Measurements from ENCODE around the gene TIMM44.
"Not testable (repeated sequence)": the region's sequence is repeated elsewhere in the genome, so short reads cannot be mapped to it uniquely, and the experiment has no call there.

TIMM44 gene

DNA sequence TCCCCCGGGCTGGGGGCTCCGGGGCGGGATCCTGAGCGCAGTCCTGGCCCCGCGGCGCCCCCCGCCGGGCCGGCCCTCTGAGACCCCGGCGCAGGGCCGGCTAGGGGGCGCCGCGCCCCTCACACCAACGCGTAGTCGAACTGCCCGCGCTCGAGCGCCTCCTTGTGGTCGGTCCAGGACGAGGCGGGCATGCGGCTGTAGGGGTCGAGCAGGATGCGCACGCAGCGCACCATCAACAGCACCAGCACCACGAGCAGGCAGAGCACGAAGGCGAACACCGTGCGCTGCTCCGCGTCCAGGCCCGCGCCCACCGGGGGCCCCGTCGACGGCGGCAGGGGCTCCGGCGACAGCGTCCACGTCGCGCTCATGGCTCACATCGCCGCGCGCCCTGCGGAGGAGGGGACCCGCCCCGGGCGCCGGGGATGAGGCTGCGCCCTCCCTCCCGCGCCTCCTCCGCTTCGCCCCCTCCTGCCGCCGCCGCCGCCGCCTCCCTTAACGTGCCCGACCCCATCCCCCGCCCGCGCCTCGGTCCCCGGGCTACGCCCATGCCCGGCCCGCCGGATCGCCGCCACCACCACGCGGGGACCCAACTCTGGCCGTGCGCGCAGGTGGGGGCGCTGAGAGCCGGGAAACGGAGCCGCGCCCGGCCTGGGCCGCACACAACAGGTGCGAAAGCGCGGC, 18.2 kb downstream of the TIMM44 start:
- peak; percentile 56 for DNase-seq (ENCODE audit: low read depth)

GRCh38 chr19:7924651-7925170, 18.8 kb downstream of the TIMM44 start:
- no peak for DNase-seq (ENCODE audit: low read depth)

- DNase-seq (ENCODE audit: low read depth): no peak
Observed at GRCh38 chr19:7924241-7924640, 19.2 kb downstream of the TIMM44 start.

GRCh38 chr19:7923295-7924191, 19.9 kb downstream of the TIMM44 start:
- no peak for DNase-seq (ENCODE audit: low read depth)

GRCh38 chr19:7922836-7923195, 20.6 kb downstream of the TIMM44 start:
- DNase-seq (ENCODE audit: low read depth): no peak

DNA sequence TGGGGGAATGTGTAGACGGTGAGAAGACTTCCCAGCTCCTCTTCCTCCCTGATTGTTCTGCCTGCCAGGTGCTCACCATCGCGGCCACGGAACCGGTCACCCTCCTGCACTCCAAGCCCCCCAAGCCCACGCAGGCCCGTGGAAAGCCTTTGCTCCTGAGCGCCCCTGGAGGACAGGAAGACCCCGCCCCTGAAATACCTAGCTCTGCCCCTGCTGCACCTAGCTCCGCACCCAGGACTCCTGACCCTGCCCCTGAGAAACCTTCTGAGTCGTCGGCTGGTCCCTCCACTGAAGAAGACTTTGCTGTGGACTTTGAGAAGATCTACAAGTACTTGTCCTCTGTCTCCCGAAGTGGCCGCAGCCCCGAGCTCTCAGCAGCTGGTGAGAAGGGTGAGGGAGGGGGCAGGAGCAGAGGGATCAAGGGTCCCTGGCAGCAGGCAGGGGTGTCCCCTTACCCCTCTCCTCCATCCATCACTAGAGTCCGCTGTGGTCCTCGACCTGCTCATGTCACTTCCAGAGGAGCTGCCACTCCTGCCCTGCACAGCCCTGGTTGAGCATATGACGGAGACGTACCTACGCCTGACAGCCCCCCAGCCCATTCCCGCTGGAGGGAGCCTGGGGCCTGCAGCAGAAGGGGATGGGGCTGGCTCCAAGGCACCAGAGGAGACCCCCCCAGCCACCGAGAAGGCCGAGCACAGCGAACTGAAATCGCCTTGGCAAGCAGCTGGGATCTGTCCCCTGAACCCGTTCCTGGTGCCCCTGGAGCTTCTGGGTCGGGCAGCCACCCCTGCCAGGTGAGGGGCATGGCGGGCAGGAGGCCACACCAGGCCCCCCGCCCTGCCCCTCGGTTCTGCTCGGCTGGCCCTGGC, 21.3 kb downstream of the TIMM44 start:
- no peak for DNase-seq (ENCODE audit: low read depth)

DNA sequence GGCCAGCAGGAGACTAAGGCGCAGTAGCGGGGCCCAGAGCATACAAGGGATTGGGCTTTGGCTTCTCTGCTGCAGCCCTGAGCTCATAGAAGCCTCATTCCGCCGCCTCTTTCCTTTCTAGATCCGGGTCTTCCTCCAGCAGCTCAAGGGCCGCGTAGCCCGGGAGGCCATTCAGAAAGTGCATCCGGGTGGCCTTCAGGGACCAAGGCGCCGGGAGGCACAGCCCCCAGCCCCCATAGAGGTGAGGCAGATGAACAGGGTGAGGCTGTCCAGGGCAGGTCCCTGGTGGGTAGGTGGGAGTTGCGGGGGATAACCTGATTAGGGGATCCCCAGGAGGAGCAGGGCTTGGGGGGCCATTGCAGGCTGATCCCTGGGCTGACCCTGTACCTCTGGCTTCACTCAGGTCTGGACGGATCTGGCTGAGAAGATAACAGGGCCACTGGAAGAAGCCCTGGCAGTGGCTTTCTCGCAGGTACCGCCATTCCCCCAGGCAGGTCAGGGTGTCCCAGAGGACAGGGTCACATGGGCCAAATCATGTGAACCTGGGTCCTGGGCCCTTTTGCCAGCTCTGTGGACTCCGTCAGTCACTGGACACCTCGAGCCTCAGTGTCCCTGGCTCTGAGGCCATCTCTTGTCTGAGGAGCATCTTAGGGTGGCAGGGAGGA, 22.0 kb downstream of the TIMM44 start:
- no peak for DNase-seq (ENCODE audit: low read depth)

GRCh38 chr19:7920519-7921301, 22.8 kb downstream of the TIMM44 start:
- DNase-seq (ENCODE audit: low read depth): peak; percentile 99

GRCh38 chr19:7919610-7920518, 23.6 kb downstream of the TIMM44 start, which contains the start of gene SNAPC2:
TSS of gene SNAPC2 (plus strand) at chr19:7920338. CDS start at chr19:7920367, 29 bp downstream.
- DNase-seq (ENCODE audit: low read depth): peak; percentile 90

DNA sequence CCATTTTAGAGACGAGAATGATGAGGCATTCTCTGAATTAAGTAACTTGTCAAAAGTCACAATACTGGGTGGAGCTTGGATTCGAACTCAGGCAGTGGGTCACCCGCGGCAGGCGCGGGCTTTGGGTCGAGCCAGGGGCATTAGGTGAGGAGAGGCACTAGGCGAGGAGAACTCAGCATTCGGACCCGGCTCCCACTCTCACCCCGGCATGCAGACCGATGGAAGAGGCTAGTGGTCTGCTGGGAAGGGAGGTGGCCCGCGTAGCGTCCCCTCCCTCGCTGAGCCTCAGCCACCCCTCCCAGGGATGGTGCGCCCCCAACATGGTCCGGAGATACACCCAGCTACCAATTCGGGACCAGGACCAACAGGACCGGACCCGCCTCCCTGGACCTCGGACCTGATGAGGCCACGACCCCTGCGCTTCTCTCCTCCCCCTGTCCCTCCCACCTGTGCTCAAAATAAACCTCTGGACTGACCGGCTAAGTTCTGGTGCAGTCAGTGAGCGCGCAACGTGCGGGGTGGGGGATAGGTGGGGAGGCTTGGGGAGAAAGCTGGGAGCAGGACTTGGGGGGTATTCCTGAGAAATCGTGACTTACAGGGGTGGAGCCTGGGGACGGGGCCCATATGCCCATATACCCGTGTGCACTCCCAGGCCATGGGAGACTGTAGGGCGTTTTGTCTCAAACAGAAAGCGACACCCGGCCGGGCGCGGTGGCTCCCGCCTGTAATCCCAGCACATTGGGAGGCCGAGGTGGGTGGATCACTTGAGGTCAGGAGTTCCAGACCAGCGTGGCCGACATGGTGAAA, 24.6 kb downstream of the TIMM44 start:
- DNase-seq (ENCODE audit: low read depth): no peak

- not testable (repeated sequence) for DNase-seq (ENCODE audit: low read depth)
Observed at GRCh38 chr19:7918062-7918614, 25.3 kb downstream of the TIMM44 start.

DNA sequence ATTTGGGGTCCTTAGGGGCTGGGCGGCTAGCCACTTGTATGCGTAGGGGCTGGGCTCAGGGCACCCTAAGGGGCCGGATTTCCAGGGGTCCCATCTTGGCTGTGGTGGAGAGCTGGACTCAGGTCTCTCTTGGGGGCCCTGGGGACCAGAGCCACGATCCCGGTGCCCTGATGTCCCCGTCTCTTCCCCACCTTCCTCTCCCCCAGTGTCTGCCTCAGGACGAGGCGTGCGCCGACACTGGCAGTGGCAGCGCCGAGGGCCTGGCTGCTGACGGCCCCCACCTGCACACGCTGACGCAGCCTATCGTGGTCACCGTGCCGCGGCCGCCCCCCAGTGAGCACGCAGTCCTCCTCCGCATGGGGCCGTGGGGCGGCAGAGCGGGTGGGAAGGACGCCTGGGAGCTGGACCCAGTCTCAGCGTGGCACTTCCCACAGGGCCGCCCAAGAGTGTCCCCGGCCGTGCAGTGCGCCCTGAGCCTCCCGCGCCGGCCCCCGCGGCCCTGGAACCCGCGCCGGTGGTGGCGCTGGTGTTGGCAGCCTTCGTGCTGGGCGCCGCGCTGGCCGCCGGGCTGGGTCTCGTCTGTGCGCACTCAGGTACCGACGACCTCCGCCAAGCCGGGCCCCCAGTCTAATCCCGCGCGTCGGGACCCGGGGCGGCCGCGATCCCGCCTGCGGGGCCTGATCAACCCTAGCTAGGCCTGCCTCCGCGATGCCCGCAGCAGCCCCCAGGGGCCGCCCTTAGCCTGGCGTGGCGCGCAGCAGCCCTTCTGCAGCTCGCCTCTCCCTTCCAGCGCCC, 26.0 kb downstream of the TIMM44 start:
- no peak for DNase-seq (ENCODE audit: low read depth)

DNA sequence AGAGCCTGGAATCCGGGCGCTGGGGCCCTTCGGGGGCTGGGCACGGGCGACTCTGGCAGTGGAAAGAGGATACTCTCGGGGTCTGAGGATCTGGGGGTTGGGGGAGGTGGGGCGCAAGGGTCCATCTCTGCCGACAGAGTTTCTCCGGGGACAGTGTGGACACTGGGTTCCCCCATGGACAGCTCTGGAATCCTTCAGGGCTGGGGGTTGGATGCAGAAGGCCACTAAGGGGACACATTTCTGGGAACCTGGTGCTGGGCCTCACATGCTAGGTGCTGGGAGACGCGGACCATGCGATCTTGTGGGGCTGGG, 26.6 kb downstream of the TIMM44 start:
- no peak for DNase-seq (ENCODE audit: low read depth)

GRCh38 chr19:7916103-7916954, 27.1 kb downstream of the TIMM44 start:
- no peak for DNase-seq (ENCODE audit: low read depth)

DNA sequence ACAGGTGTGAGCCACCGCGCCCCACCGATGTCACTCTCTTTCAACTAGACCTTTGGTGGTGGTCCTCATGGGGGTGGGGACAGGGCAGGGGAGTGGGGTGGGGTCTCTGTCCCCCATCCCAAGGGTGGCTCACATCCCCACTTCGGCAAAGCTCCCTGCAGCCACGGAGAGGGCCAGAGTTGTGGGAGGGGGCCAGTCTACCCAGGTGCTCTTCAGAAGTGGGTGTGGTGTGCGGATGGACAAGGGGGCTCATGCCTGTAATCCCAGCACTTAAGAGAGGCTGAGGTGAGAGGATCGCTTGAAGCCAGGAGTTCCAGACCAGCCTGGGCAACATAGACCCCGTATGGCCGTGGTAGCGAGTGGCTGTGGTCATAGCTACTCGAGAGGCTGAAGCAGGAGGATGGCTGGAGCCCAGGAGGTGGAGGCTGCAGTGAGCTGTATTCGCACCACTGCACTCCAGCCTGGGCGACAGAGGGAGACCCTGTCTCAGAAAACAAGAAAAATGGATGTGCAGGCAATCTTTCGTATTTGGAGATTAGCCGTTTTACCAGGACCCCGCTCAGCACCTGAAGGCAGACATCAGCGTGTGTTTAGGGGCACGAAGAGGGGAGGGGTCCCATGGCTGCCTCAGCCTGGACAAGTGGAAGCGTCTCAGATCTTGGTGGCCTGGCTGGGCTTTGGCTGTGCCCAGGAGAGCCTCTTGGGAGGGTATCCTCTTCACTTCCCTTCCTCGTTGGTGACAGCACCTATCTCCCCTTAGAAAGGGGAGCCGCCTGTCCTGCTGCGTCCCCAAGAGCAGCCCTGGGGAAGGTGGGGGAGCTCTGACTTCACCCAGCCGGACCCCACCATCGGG, 28.0 kb downstream of the TIMM44 start:
- DNase-seq (ENCODE audit: low read depth): no peak

- DNase-seq (ENCODE audit: low read depth): no peak
Observed at GRCh38 chr19:7914598-7915045, 28.8 kb downstream of the TIMM44 start, which contains the start of gene TGFBR3L. TSS of gene TGFBR3L (plus strand) at chr19:7914830.
